WTC11 (cell line): ENCODE results near the gene PIGQ. TPM values are rescaled to one million over a fixed set of nuclear protein-coding genes. Genes with fewer than 3 reads are reported as not detected.

Experiments
- ATAC-seq: fragments of 200-7000 bp; cut with Tn5 transposase; 2 replicates; pipeline ENCODE4 v1.10.0; 2021; ENCODE audit warnings: mild to moderate bottlenecking, moderate library complexity
- CTCF ChIA-PET: fragments of 300-600 bp; sonication (Branson Sonifier 250); formaldehyde crosslinking; loops from one replicate; lab custom pipeline; 2021; ENCODE audit warnings: antibody characterized with exemption; lab: Charles Lee
- POLR2A ChIA-PET: fragments of 350-600 bp; sonication (Branson Sonifier 250); formaldehyde crosslinking; loops from one replicate; lab custom pipeline; 2021; ENCODE audit warnings: antibody characterized with exemption; lab: Charles Lee
- DNase-seq: peaks from one replicate; pipeline ENCODE4 v3.0.0; 2021; ENCODE audit warnings: low spot score
- H3K27ac Mint-ChIP-seq: 2 replicates; pipeline ENCODE4 v1.8.0; 2021; ENCODE audit warnings: mixed read lengths
- H3K27me3 Mint-ChIP-seq: 2 replicates; pipeline ENCODE4 v1.8.0; 2021; ENCODE audit warnings: low read depth, mild to moderate bottlenecking, moderate library complexity, mixed read lengths
- H3K36me3 Mint-ChIP-seq: 2 replicates; pipeline ENCODE4 v1.8.0; 2021; ENCODE audit warnings: mixed read lengths
- H3K4me1 Mint-ChIP-seq: 2 replicates; pipeline ENCODE4 v1.8.0; 2022; ENCODE audit warnings: mixed read lengths
- H3K4me3 Mint-ChIP-seq: 2 replicates; pipeline ENCODE4 v1.8.0; 2021; ENCODE audit warnings: mild to moderate bottlenecking, moderate library complexity, mixed read lengths
- H3K9me3 Mint-ChIP-seq: 2 replicates; pipeline ENCODE4 v1.8.0; 2021; ENCODE audit warnings: mixed read lengths
- AFF4 ChIP-seq: sonication (generic); formaldehyde crosslinking; IDR thresholded peaks from 2 replicates; pipeline ENCODE4 v1.8.1; 2023; ENCODE audit warnings: mild to moderate bottlenecking, missing genetic modification reagents, borderline replicate concordance
- CBFB ChIP-seq: sonication (generic); formaldehyde crosslinking; IDR thresholded peaks from 2 replicates; pipeline ENCODE4 v1.8.1; 2022; ENCODE audit warnings: mild to moderate bottlenecking, low read depth, missing genetic modification reagents
- CREB1 ChIP-seq: sonication (generic); formaldehyde crosslinking; IDR thresholded peaks from 2 replicates; pipeline ENCODE4 v1.8.0; 2023; ENCODE audit warnings: mild to moderate bottlenecking, missing genetic modification reagents
- CREM ChIP-seq: sonication (generic); formaldehyde crosslinking; IDR thresholded peaks from 2 replicates; pipeline ENCODE4 v1.8.1; 2022; ENCODE audit warnings: mild to moderate bottlenecking, missing genetic modification reagents, moderate library complexity
- EMX1 ChIP-seq: fragments of 250-450 bp; sonication (Bioruptor Pico); IDR thresholded peaks from 2 replicates; pipeline ENCODE4 v1.8.0; 2021; ENCODE audit warnings: mild to moderate bottlenecking
- ESRRA ChIP-seq: sonication (generic); formaldehyde crosslinking; IDR thresholded peaks from 2 replicates; pipeline ENCODE4 v1.8.1; 2022; ENCODE audit warnings: mild to moderate bottlenecking, missing genetic modification reagents, borderline replicate concordance
- GTF2I ChIP-seq: fragments of 250-450 bp; sonication (Bioruptor Pico); conservative IDR thresholded peaks from 2 replicates; pipeline ENCODE4 v1.4.0; 2021; ENCODE audit warnings: mild to moderate bottlenecking
- JUN ChIP-seq: sonication (generic); formaldehyde crosslinking; IDR thresholded peaks from 2 replicates; pipeline ENCODE4 v1.8.0; 2023; ENCODE audit warnings: mild to moderate bottlenecking, missing genetic modification reagents
- OVOL2 ChIP-seq: fragments of 250-450 bp; sonication (Bioruptor Pico); IDR thresholded peaks from 2 replicates; pipeline ENCODE4 v1.9.0; 2021; ENCODE audit warnings: mild to moderate bottlenecking, borderline replicate concordance
- PRRX2 ChIP-seq: fragments of 250-450 bp; sonication (Bioruptor Pico); IDR thresholded peaks from 2 replicates; pipeline ENCODE4 v1.8.0; 2021; ENCODE audit warnings: mild to moderate bottlenecking
- RORB ChIP-seq: fragments of 250-450 bp; sonication (Bioruptor Pico); IDR thresholded peaks from 2 replicates; pipeline ENCODE4 v1.9.0; 2021; ENCODE audit warnings: mild to moderate bottlenecking
- SP1 ChIP-seq: sonication (generic); formaldehyde crosslinking; conservative IDR thresholded peaks from 2 replicates; pipeline ENCODE4 v1.8.1; 2022; ENCODE audit warnings: missing genetic modification reagents
- STAT6 ChIP-seq: sonication (generic); formaldehyde crosslinking; conservative IDR thresholded peaks from 2 replicates; pipeline ENCODE4 v1.8.1; 2023; ENCODE audit warnings: mild to moderate bottlenecking, low read depth, missing genetic modification reagents, moderate library complexity
- ZNF121 ChIP-seq: sonication (generic); formaldehyde crosslinking; IDR thresholded peaks from 2 replicates; pipeline ENCODE4 v1.8.0; 2023; ENCODE audit warnings: missing genetic modification reagents
- ZNF263 ChIP-seq: sonication (generic); formaldehyde crosslinking; IDR thresholded peaks from 2 replicates; pipeline ENCODE4 v1.8.1; 2022; ENCODE audit warnings: low read depth, mild to moderate bottlenecking, moderate library complexity, missing genetic modification reagents
- ZNF317 ChIP-seq: sonication (generic); formaldehyde crosslinking; IDR thresholded peaks from 2 replicates; pipeline ENCODE4 v1.8.1; 2023; ENCODE audit warnings: low read depth, mild to moderate bottlenecking, moderate library complexity, missing genetic modification reagents, borderline replicate concordance
- ZNF396 ChIP-seq: fragments of 250-450 bp; sonication (Bioruptor Pico); IDR thresholded peaks from 2 replicates; pipeline ENCODE4 v1.8.0; 2021; ENCODE audit warnings: mild to moderate bottlenecking, moderate library complexity, borderline replicate concordance
- total RNA-seq: library from RNA; stranded (reverse); gene quantifications from 3 replicates; pipeline ENCODE4 v1.2.3, GENCODE V29; 2021
- TF ChIP-seq, protein P1 (sequence below): sonication (generic); formaldehyde crosslinking; IDR thresholded peaks from 2 replicates; pipeline ENCODE4 v1.8.0; 2022; ENCODE audit warnings: mild to moderate bottlenecking, missing genetic modification reagents
- TF ChIP-seq, protein P2 (sequence below): fragments of 250-450 bp; sonication (Bioruptor Pico); IDR thresholded peaks from 2 replicates; pipeline ENCODE4 v1.9.0; 2021; ENCODE audit warnings: mild to moderate bottlenecking

PIGQ gene
- total RNA-seq, 1 experiment from 2014 or later = 63.7 TPM

GRCh38 chr16:576823-577201 is 7.0 kb downstream of the PIGQ start:
- Mint-ChIP-seq H3K4me1 (peaks cover 4% of the 10 kb centered on the region), H3K27me3 (no peaks in the 10 kb centered on the region), H3K36me3 (no peaks in the 10 kb centered on the region), H3K27ac (peak overlapping the region; percentile 89), H3K9me3 (no peaks in the 10 kb centered on the region), H3K4me3 (no peak overlapping the region)
- CTCF ChIA-PET = interaction anchor here (0.6 to 2.4 kb wide), 35 partner anchors 8 to 224 kb away, joined by 3 to 18 read pairs (median 5); partner anchors contain the start of genes CHTF18, DECR2, METTL26 and NHLRC4
- ATAC-seq (peak; percentile 70), DNase-seq (peak; percentile 73)
- POLR2A ChIA-PET = no interaction called here
- TF ChIP-seq STAT6 (CRISPR knock-in tag) = no peak
- no peak for TF ChIP-seq OVOL2
- TF ChIP-seq GTF2I (CRISPR knock-in tag) = no peak
- TF ChIP-seq, protein P1, sequence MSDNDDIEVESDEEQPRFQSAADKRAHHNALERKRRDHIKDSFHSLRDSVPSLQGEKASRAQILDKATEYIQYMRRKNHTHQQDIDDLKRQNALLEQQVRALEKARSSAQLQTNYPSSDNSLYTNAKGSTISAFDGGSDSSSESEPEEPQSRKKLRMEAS (CRISPR knock-in tag) = no peak
- TF ChIP-seq, protein P2, sequence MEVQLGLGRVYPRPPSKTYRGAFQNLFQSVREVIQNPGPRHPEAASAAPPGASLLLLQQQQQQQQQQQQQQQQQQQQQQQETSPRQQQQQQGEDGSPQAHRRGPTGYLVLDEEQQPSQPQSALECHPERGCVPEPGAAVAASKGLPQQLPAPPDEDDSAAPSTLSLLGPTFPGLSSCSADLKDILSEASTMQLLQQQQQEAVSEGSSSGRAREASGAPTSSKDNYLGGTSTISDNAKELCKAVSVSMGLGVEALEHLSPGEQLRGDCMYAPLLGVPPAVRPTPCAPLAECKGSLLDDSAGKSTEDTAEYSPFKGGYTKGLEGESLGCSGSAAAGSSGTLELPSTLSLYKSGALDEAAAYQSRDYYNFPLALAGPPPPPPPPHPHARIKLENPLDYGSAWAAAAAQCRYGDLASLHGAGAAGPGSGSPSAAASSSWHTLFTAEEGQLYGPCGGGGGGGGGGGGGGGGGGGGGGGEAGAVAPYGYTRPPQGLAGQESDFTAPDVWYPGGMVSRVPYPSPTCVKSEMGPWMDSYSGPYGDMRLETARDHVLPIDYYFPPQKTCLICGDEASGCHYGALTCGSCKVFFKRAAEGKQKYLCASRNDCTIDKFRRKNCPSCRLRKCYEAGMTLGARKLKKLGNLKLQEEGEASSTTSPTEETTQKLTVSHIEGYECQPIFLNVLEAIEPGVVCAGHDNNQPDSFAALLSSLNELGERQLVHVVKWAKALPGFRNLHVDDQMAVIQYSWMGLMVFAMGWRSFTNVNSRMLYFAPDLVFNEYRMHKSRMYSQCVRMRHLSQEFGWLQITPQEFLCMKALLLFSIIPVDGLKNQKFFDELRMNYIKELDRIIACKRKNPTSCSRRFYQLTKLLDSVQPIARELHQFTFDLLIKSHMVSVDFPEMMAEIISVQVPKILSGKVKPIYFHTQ (CRISPR knock-in tag) = no peak
- no peak for TF ChIP-seq CBFB (CRISPR knock-in tag)
- TF ChIP-seq ZNF396 (CRISPR knock-in tag) = no peak
- no peak for TF ChIP-seq EMX1 (CRISPR knock-in tag)
- TF ChIP-seq ESRRA (CRISPR knock-in tag) = no peak
- no peak for TF ChIP-seq CREM (CRISPR knock-in tag)
- TF ChIP-seq PRRX2 (CRISPR knock-in tag) = no peak
- no peak for TF ChIP-seq CREB1 (CRISPR knock-in tag)
- TF ChIP-seq SP1 (CRISPR knock-in tag) = no peak
- no peak for TF ChIP-seq ZNF263 (CRISPR knock-in tag)
- TF ChIP-seq JUN = no peak
- TF ChIP-seq RORB (CRISPR knock-in tag) = no peak

DNA sequence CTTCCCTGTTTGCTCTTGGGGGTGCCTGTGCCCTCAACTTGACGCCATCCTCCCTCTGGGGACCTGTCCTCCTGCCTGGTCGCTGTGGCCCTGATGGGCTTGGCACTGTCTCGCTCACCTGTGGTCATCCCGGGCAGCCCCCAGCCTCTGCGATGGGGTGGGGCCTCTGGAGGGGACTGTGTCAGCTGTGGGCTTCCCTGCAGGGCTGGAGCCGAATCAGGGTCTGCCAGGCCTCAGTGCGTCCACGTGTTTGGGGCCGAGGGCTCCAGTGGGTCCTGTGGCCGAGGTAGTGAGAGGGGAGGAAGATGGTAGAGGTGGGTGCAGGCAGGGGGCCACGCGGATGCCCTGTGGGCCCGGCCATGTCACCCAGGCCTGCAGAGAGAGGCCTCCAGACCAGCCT is 8.0 kb downstream of the PIGQ start:
- POLR2A ChIA-PET = no interaction called here
- CTCF ChIA-PET = interaction anchor here (1.0 to 2.0 kb wide), 6 partner anchors 11 to 98 kb away, joined by 3 to 18 read pairs (median 8); partner anchors contain the start of genes CAPN15, NHLRC4 and RHBDL1
- TF ChIP-seq AFF4 = no peak
- no peak for TF ChIP-seq JUN
- no peak for TF ChIP-seq PRRX2 (CRISPR knock-in tag)
- no peak for TF ChIP-seq ZNF121 (CRISPR knock-in tag)
- TF ChIP-seq ZNF317 (CRISPR knock-in tag) = no peak
- Mint-ChIP-seq H3K9me3 (no peaks in the 10 kb centered on the region), H3K36me3 (no peaks in the 10 kb centered on the region), H3K4me3 (no peak overlapping the region), H3K27me3 (no peaks in the 10 kb centered on the region), H3K27ac (no peak overlapping the region), H3K4me1 (peaks cover 4% of the 10 kb centered on the region)
- ATAC-seq (no peak), DNase-seq (no peak)
